Loucy (cell line): Measurements from ENCODE around the gene HDGFL3.

Experiments used
- EZH2phosphoT487 ChIP-seq: fragments of 200-600 bp; IDR thresholded peaks from 2 replicates; pipeline ENCODE4 v1.6.1; 2018; ENCODE audit warnings: antibody characterized with exemption, mild to moderate bottlenecking, moderate library complexity, borderline replicate concordance
- TF ChIP-seq, protein P1 (sequence below): fragments of 200-600 bp; sonication (generic); conservative IDR thresholded peaks from 2 replicates; pipeline ENCODE4 v1.5.1; 2014; ENCODE audit warnings: mild to moderate bottlenecking, antibody characterized with exemption, low read length

DNA sequence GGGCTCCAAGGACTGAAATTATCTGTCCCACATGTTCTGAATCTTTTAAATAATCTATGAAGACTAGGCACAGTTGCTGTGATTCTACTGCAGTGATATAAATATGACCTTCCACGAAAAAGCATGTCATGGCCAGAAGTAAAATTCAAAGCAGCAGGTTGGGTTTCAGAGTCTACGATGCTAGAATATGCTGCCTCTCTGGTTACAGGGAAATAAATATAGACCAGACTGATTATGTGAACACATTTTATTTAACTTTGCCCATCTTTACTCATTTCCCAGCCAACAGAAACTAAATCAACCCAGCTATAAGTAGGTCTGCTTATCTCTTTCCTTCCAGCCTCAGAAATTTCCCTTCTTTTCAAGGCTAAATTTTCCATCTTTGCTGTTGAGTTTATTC lies 120.0 kb downstream of the HDGFL3 start:
- TF ChIP-seq, protein P1, sequence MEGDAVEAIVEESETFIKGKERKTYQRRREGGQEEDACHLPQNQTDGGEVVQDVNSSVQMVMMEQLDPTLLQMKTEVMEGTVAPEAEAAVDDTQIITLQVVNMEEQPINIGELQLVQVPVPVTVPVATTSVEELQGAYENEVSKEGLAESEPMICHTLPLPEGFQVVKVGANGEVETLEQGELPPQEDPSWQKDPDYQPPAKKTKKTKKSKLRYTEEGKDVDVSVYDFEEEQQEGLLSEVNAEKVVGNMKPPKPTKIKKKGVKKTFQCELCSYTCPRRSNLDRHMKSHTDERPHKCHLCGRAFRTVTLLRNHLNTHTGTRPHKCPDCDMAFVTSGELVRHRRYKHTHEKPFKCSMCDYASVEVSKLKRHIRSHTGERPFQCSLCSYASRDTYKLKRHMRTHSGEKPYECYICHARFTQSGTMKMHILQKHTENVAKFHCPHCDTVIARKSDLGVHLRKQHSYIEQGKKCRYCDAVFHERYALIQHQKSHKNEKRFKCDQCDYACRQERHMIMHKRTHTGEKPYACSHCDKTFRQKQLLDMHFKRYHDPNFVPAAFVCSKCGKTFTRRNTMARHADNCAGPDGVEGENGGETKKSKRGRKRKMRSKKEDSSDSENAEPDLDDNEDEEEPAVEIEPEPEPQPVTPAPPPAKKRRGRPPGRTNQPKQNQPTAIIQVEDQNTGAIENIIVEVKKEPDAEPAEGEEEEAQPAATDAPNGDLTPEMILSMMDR = no peak
- no peak for TF ChIP-seq EZH2phosphoT487
